ENCODE measurements around the gene SOX30. TPM values are rescaled to one million over a fixed set of nuclear protein-coding genes. Genes with fewer than 3 reads are reported as not detected.

The SOX30 gene
- total RNA-seq, 2 experiments from 2014 or later, result 0.16 to 0.29 TPM

DNA sequence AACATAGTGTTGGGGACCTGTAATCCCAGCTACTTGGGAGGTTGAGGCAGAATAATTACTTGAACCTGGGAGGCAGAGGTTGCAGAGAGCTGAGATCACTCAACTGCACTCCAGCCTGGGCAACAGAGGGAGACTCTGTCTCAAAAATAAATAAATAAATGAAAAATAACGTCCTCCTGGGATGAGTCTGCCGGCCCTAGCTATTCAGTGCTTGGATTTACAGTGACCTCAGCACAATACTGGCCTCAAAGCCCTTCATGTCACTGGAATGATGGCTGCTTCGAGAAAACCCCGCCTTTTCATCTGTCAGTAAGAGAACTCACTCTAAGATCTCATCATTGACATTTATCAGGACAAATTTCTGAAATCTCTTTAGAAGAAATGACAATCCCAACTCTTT, 35.5 kb downstream of the SOX30 start:
- intact Hi-C loops (cut with micrococcal nuclease; ENCODE audit: unreplicated experiment), result no loop called here
- TF ChIP-seq, protein P1, sequence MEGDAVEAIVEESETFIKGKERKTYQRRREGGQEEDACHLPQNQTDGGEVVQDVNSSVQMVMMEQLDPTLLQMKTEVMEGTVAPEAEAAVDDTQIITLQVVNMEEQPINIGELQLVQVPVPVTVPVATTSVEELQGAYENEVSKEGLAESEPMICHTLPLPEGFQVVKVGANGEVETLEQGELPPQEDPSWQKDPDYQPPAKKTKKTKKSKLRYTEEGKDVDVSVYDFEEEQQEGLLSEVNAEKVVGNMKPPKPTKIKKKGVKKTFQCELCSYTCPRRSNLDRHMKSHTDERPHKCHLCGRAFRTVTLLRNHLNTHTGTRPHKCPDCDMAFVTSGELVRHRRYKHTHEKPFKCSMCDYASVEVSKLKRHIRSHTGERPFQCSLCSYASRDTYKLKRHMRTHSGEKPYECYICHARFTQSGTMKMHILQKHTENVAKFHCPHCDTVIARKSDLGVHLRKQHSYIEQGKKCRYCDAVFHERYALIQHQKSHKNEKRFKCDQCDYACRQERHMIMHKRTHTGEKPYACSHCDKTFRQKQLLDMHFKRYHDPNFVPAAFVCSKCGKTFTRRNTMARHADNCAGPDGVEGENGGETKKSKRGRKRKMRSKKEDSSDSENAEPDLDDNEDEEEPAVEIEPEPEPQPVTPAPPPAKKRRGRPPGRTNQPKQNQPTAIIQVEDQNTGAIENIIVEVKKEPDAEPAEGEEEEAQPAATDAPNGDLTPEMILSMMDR (conservative IDR thresholded peaks at IDR 0.05; ENCODE audit: low read length), result no peak
- TF ChIP-seq EZH2phosphoT487 (IDR thresholded peaks at IDR 0.05; ENCODE audit: borderline replicate concordance, low read depth, low read length), result no peak
- no peaks in the 10 kb centered on the region for H3K79me2 ChIP-seq (ENCODE audit: insufficient read depth, low read depth, low read length)
- BruUV-seq (replicated peaks), result no TSS peak
- no peak overlapping the region for H3K4me2 ChIP-seq (ENCODE audit: low read length)
- H3K9me2 ChIP-seq (ENCODE audit: insufficient read depth, low read length), result no peaks in the 10 kb centered on the region
- ChIA-PET POLR2A (interaction anchor here (1.1 kb wide), 2 partner anchors 23 to 1453 kb away, joined by 3 to 4 read pairs; no protein-coding TSS in a partner anchor), CTCF (ENCODE audit: unreplicated experiment) (no interaction called here)
- no peaks in the 10 kb centered on the region for H4K20me1 ChIP-seq (ENCODE audit: insufficient read depth, low read length)
- no peak overlapping the region for H3K4me3 ChIP-seq (ENCODE audit: low read depth, low read length, poor library complexity, severe bottlenecking)
- no peaks in the 10 kb centered on the region for H3K9me3 ChIP-seq (ENCODE audit: low read length)
- DNase-seq (ENCODE audit: low spot score), result no peak
- H3K27ac ChIP-seq (ENCODE audit: low read depth, low read length, poor library complexity, severe bottlenecking), result no peak overlapping the region
- H3K4me1 ChIP-seq (ENCODE audit: insufficient read depth, low read length, poor library complexity, severe bottlenecking), result no peaks in the 10 kb centered on the region
- H3K36me3 ChIP-seq (ENCODE audit: insufficient read depth, low read length), result no peaks in the 10 kb centered on the region
- no peak overlapping the region for H2AFZ ChIP-seq (ENCODE audit: low read length)

DNA sequence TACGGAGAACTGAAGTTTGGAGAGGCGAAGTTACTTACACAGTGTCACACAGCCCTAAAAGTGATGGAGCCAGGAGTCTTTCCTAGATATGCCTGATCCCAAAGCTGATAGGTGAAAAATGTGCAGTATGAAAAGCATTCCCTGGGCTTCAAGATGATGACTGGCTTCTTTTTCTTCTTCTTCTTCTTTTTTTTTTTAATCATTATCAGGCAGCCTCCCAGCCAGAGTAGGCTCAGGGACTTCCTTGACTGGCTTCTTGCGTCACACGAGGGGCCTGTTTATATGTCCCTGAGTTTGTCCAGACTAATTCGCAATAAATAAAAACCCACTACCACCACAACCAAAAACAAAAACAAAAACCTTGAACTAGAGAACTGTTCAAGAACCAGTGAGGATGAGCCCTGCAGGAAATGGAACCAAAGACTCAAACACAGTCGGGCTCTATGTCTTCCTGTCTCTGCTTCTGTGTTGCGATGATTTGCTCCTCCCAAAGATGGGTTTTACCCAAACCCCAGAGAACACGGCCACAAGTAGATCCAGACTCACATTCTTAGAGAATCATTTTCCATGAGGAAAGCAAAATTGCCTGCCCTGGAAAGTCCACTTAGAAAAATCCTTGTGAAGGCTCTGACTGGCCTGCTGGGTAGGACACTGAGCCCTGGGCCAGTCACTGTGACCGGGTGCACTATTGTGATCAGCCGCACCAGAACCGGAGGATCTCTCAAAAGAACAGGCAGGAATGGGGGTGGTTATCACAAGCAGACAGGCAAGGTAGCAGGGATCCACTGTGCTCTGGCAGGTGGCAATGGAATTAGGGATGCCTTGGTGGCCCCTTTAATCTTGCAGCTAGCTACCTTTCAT, 38.6 kb downstream of the SOX30 start:
- POLR2A ChIA-PET, result interaction anchor here (0.5 to 1.1 kb wide), 6 partner anchors 17 to 661 kb away, joined by 3 to 6 read pairs (median 3); no protein-coding TSS in a partner anchor
- Histone ChIP-seq H3K4me3 (ENCODE audit: low read depth, low read length, poor library complexity, severe bottlenecking) (no peak overlapping the region), H3K9me2 (ENCODE audit: insufficient read depth, low read length) (no peaks in the 10 kb centered on the region), H4K20me1 (ENCODE audit: insufficient read depth, low read length) (no peaks in the 10 kb centered on the region), H3K79me2 (ENCODE audit: insufficient read depth, low read depth, low read length) (no peaks in the 10 kb centered on the region), H3K36me3 (ENCODE audit: insufficient read depth, low read length) (no peaks in the 10 kb centered on the region; the same call in 1 of the 2 replicates), H3K9me3 (ENCODE audit: low read length) (peaks cover 9% of the 10 kb centered on the region; the same call in 1 of the 2 replicates), H3K4me1 (ENCODE audit: insufficient read depth, low read length, poor library complexity, severe bottlenecking) (no peaks in the 10 kb centered on the region), H3K27ac (ENCODE audit: low read depth, low read length, poor library complexity, severe bottlenecking) (no peak overlapping the region), H2AFZ (ENCODE audit: low read length) (no peak overlapping the region), H3K4me2 (ENCODE audit: low read length) (no peak overlapping the region)
- intact Hi-C loops (cut with micrococcal nuclease; ENCODE audit: unreplicated experiment), result no loop called here
- DNase-seq (ENCODE audit: low spot score), result no peak
- CTCF ChIA-PET (ENCODE audit: unreplicated experiment), result no interaction called here
- TF ChIP-seq, protein P1 (conservative IDR thresholded peaks at IDR 0.05; ENCODE audit: low read length), result no peak
- no peak for TF ChIP-seq EZH2phosphoT487 (IDR thresholded peaks at IDR 0.05; ENCODE audit: borderline replicate concordance, low read depth, low read length)
- BruUV-seq (replicated peaks), result no TSS peak

DNA sequence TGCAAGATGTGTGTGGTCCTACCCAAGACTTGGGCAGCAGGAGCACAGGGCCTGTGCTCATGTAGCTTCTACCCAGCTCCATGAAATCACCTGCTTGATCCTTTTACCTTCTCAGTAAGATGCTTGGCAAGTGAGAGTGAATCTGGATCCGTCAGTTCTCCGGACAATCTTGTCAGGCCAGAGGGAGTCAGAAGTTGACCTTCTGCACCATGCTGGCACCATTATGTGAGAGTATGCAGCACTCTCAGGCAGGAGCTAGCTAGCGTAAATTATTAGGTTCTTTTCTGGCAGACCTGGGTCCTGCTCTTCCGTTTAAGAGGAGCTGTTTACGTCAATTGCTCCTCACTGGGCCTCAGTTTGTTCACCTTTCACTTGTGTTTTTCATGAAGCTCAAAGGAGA, 39.7 kb downstream of the SOX30 start:
- no peaks in the 10 kb centered on the region for H3K79me2 ChIP-seq (ENCODE audit: insufficient read depth, low read depth, low read length)
- no peak overlapping the region for H3K27ac ChIP-seq (ENCODE audit: low read depth, low read length, poor library complexity, severe bottlenecking)
- no peak overlapping the region for H3K4me3 ChIP-seq (ENCODE audit: low read depth, low read length, poor library complexity, severe bottlenecking)
- peaks cover 9% of the 10 kb centered on the region; the same call in 1 of the 2 replicates for H3K9me3 ChIP-seq (ENCODE audit: low read length)
- no peaks in the 10 kb centered on the region for H3K9me2 ChIP-seq (ENCODE audit: insufficient read depth, low read length)
- H3K4me2 ChIP-seq (ENCODE audit: low read length), result no peak overlapping the region
- intact Hi-C loops (cut with micrococcal nuclease; ENCODE audit: unreplicated experiment), result no loop called here
- no peaks in the 10 kb centered on the region; the same call in 1 of the 2 replicates for H3K36me3 ChIP-seq (ENCODE audit: insufficient read depth, low read length)
- ChIA-PET POLR2A (interaction anchor here (0.5 to 1.0 kb wide), 6 partner anchors 16 to 525 kb away, joined by 3 to 5 read pairs (median 3); no protein-coding TSS in a partner anchor), CTCF (ENCODE audit: unreplicated experiment) (no interaction called here)
- H2AFZ ChIP-seq (ENCODE audit: low read length), result no peak overlapping the region
- no TSS peak for BruUV-seq (replicated peaks)
- TF ChIP-seq, protein P1 (conservative IDR thresholded peaks at IDR 0.05; ENCODE audit: low read length), result no peak
- TF ChIP-seq EZH2phosphoT487 (IDR thresholded peaks at IDR 0.05; ENCODE audit: borderline replicate concordance, low read depth, low read length), result no peak
- peaks cover 4% of the 10 kb centered on the region for H3K4me1 ChIP-seq (ENCODE audit: insufficient read depth, low read length, poor library complexity, severe bottlenecking)
- no peaks in the 10 kb centered on the region for H4K20me1 ChIP-seq (ENCODE audit: insufficient read depth, low read length)
- DNase-seq (ENCODE audit: low spot score), result no peak
